Tibial nerve (tissue), 4 donors: ENCODE measurements around the gene COBL. TPM values are rescaled to one million over a fixed set of nuclear protein-coding genes. Genes with fewer than 3 reads are reported as not detected.

ENCODE experiments used
- DNase-seq, 2 donors: peaks; one replicate each; pipeline ENCODE4 v3.0.0-alpha.2; 2019; ENCODE audit warnings: low spot score in 2 of 2
- H3K27ac ChIP-seq, 4 donors: fragments of 200-600 bp; sonication (generic) in 3 of 4; one replicate each; pipeline ENCODE4 v1.5.1; 2017 to 2019; ENCODE audit warnings: mild to moderate bottlenecking in 1 of 4
- H3K27me3 ChIP-seq, 2 donors: fragments of 200-600 bp; sonication (generic) in 1 of 2; one replicate each; pipeline versions ENCODE4 v1.5.1 to v1.6.0; 2017 to 2019
- H3K36me3 ChIP-seq, 3 donors: fragments of 200-600 bp; sonication (generic); one replicate each; pipeline ENCODE4 v1.5.1; 2018 to 2019
- H3K4me1 ChIP-seq, 4 donors: fragments of 200-600 bp; sonication (generic) in 3 of 4; one replicate each; pipeline ENCODE4 v1.5.1; 2017 to 2019
- H3K4me3 ChIP-seq, 4 donors: fragments of 200-600 bp; sonication (generic) in 3 of 4; one replicate each; pipeline ENCODE4 v1.5.1; 2017 to 2019; ENCODE audit warnings: mild to moderate bottlenecking in 1 of 4, moderate library complexity in 1 of 4
- H3K9me3 ChIP-seq, 4 donors: fragments of 200-600 bp; sonication (generic) in 3 of 4; one replicate each; pipeline ENCODE4 v1.5.1; 2017 to 2019
- CTCF ChIP-seq, 5 experiments: fragments of 200-600 bp in 3 of 5; fragments of 450-650 bp in 2 of 5; sonication (generic) in 3 of 5; IDR thresholded peaks; one replicate each; pipeline ENCODE4 v1.5.1; 2016 to 2019; ENCODE audit warnings: antibody characterized with exemption in 5 of 5, mild to moderate bottlenecking in 3 of 5, moderate library complexity in 2 of 5
- EP300 ChIP-seq, 2 donors: sonication (generic); formaldehyde crosslinking; IDR thresholded peaks; one replicate each; pipeline ENCODE4 v1.6.1; 2017; ENCODE audit warnings: antibody characterized with exemption in 2 of 2, mild to moderate bottlenecking in 1 of 2
- POLR2A ChIP-seq, 2 donors: fragments of 450-650 bp; IDR thresholded peaks; one replicate each; pipeline ENCODE4 v1.6.1; 2017; ENCODE audit warnings: antibody characterized with exemption in 2 of 2, mild to moderate bottlenecking in 2 of 2, moderate library complexity in 2 of 2
- WGBS, 2 donors: methylation state at CpG; one replicate each; pipeline ENCODE4 v1.1.5; 2018; 5-methylcytosine and 5-hydroxymethylcytosine counted together
- total RNA-seq, 4 donors: library from RNA; depleted of rRNA; stranded (reverse); fragments of >200 nt; gene quantifications; one replicate each; pipeline ENCODE4 v1.1.0, GENCODE V29; 2016

The COBL gene
- total RNA-seq, 4 donors from 2014 or later, result 6.3 to 18.1 (median 8.1) TPM

- Histone ChIP-seq H3K4me3 (no peak overlapping the region), H3K4me1 (peaks cover 0 to 28% (median 0%) of the 10 kb centered on the region in 4 donors), H3K36me3 (no peaks in the 10 kb centered on the region), H3K27me3 (no peaks in the 10 kb centered on the region), H3K9me3 (no peaks in the 10 kb centered on the region), H3K27ac (peak overlapping the region in 2 of 4 donors; percentile 53 to 63)
- 60 to 69% methylated on average over 6 of the region's 6 CpGs for WGBS, 2 donors
- TF ChIP-seq CTCF (IDR thresholded peaks at IDR 0.05) (no peak), POLR2A (IDR thresholded peaks at IDR 0.05) (no peak), EP300 (IDR thresholded peaks at IDR 0.05) (no peak)
- DNase-seq, result no peak
Measured at GRCh38 chr7:51160411-51160810, 156.2 kb downstream of the COBL start.

GRCh38 chr7:51158742-51159445 is 157.7 kb downstream of the COBL start:
- no peaks in the 10 kb centered on the region for H3K9me3 ChIP-seq

GRCh38 chr7:51158211-51158610 is 158.4 kb downstream of the COBL start:
- Histone ChIP-seq H3K36me3 (no peaks in the 10 kb centered on the region), H3K27me3 (no peaks in the 10 kb centered on the region), H3K4me1 (peaks cover 0 to 35% (median 5%) of the 10 kb centered on the region in 4 donors), H3K27ac (no peak overlapping the region), H3K4me3 (no peak overlapping the region), H3K9me3 (no peaks in the 10 kb centered on the region)
- 71 to 72% methylated on average over 8 of the region's 8 CpGs for WGBS, 2 donors
- DNase-seq, result no peak
- TF ChIP-seq CTCF (IDR thresholded peaks at IDR 0.05), result no peak
- no peak for TF ChIP-seq POLR2A (IDR thresholded peaks at IDR 0.05)
- TF ChIP-seq EP300 (IDR thresholded peaks at IDR 0.05), result no peak

More at GRCh38 chr7:51158742-51159445, 157.7 kb downstream of the COBL start:
- WGBS, 2 donors, result 81 to 89% methylated on average over 33 to 36 of the region's 36 CpGs
- no peak for TF ChIP-seq CTCF (IDR thresholded peaks at IDR 0.05)
- TF ChIP-seq POLR2A (IDR thresholded peaks at IDR 0.05), result no peak
- no peak for TF ChIP-seq EP300 (IDR thresholded peaks at IDR 0.05)
- no peak for DNase-seq
- no peaks in the 10 kb centered on the region for H3K27me3 ChIP-seq
- H3K36me3 ChIP-seq, result no peaks in the 10 kb centered on the region
- H3K27ac ChIP-seq, result peak overlapping the region in 1 of 4 donors; percentile 29
- H3K4me1 ChIP-seq, result peaks cover 0 to 28% (median under 1%) of the 10 kb centered on the region in 4 donors
- no peak overlapping the region for H3K4me3 ChIP-seq

- TF ChIP-seq CTCF (IDR thresholded peaks at IDR 0.05) (no peak), POLR2A (IDR thresholded peaks at IDR 0.05) (no peak), EP300 (IDR thresholded peaks at IDR 0.05) (no peak)
- Histone ChIP-seq H3K27me3 (no peaks in the 10 kb centered on the region), H3K9me3 (no peaks in the 10 kb centered on the region), H3K4me3 (no peak overlapping the region), H3K27ac (peak overlapping the region in 3 of 4 donors; percentile 38 to 85 (median 64)), H3K4me1 (peaks cover 0 to 37% (median 14%) of the 10 kb centered on the region in 4 donors), H3K36me3 (no peaks in the 10 kb centered on the region)
- DNase-seq, result no peak
- WGBS, 2 donors, result 54 to 60% methylated on average over 4 of the region's 4 CpGs
Measured at GRCh38 chr7:51154201-51154600, 162.4 kb downstream of the COBL start.

- Histone ChIP-seq H3K4me1 (peaks cover 0 to 37% (median 14%) of the 10 kb centered on the region in 4 donors), H3K9me3 (no peaks in the 10 kb centered on the region), H3K27me3 (no peaks in the 10 kb centered on the region), H3K4me3 (no peak overlapping the region), H3K36me3 (no peaks in the 10 kb centered on the region), H3K27ac (peak overlapping the region in 2 of 4 donors; percentile 64 to 85)
- whole genome bisulfite sequencing, 2 donors, result 65 to 75% methylated on average over 4 of the region's 4 CpGs
- no peak for DNase-seq
- TF ChIP-seq EP300 (IDR thresholded peaks at IDR 0.05), result no peak
- no peak for TF ChIP-seq POLR2A (IDR thresholded peaks at IDR 0.05)
- TF ChIP-seq CTCF (IDR thresholded peaks at IDR 0.05), result no peak
Measured at GRCh38 chr7:51152706-51153200, 163.9 kb downstream of the COBL start.
